Measurements from ENCODE around the gene ELAC2.

Gene ELAC2

GRCh38 chr17:12992676-12993075 lies 25.2 kb downstream of the ELAC2 start:
- no peak for TF ChIP-seq CTCF (IDR thresholded peaks at IDR 0.05; ENCODE audit: borderline replicate concordance, insufficient read depth, low read depth, low read length)
- H3K4me3 ChIP-seq (ENCODE audit: low read depth, low read length) = no peak overlapping the region

- no peak overlapping the region for H3K4me3 ChIP-seq (ENCODE audit: low read depth, low read length)
- TF ChIP-seq CTCF (IDR thresholded peaks at IDR 0.05; ENCODE audit: borderline replicate concordance, insufficient read depth, low read depth, low read length) = no peak
Measured at GRCh38 chr17:12990926-12991325, 26.9 kb downstream of the ELAC2 start.

- no peak for TF ChIP-seq CTCF (IDR thresholded peaks at IDR 0.05; ENCODE audit: borderline replicate concordance, insufficient read depth, low read depth, low read length)
- no peak overlapping the region for H3K4me3 ChIP-seq (ENCODE audit: low read depth, low read length)
Measured at GRCh38 chr17:12990041-12990808, 27.6 kb downstream of the ELAC2 start.

GRCh38 chr17:12987120-12987519 lies 30.7 kb downstream of the ELAC2 start:
- no peak for TF ChIP-seq CTCF (IDR thresholded peaks at IDR 0.05; ENCODE audit: borderline replicate concordance, insufficient read depth, low read depth, low read length)
- H3K4me3 ChIP-seq (ENCODE audit: low read depth, low read length) = no peak overlapping the region

- no peak overlapping the region for H3K4me3 ChIP-seq (ENCODE audit: low read depth, low read length)
- TF ChIP-seq CTCF (IDR thresholded peaks at IDR 0.05; ENCODE audit: borderline replicate concordance, insufficient read depth, low read depth, low read length) = no peak
Measured at GRCh38 chr17:12985431-12986293, 32.2 kb downstream of the ELAC2 start.

GRCh38 chr17:12983991-12984884 lies 33.6 kb downstream of the ELAC2 start:
- TF ChIP-seq CTCF (IDR thresholded peaks at IDR 0.05; ENCODE audit: borderline replicate concordance, insufficient read depth, low read depth, low read length) = no peak
- no peak overlapping the region for H3K4me3 ChIP-seq (ENCODE audit: low read depth, low read length)

Data from GM12875 (cell line).